Measurements from ENCODE around the gene UBE2L5.
A peak's percentile ranks its signal among the peaks of the same experiment; 100 is the strongest.

Gene UBE2L5

DNA sequence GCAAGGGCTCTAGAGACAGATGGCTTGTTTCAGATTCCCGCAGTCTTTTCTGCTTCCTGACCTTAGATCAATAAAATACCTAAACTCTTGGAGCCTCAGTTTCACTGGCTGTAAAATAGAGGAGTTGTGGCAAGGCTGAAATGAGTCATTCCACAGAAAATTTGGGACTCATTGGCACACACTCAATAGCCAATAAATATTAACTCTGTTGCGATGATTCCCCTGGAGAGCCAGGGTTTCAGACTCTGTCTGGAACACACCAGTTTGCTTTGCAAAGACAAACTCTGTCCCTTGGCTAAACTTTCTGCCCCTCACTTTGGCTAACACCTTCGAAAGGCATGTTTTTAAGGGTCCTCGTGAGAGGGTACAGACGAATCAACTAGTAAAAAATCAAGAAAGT lies 18.1 kb upstream of the UBE2L5 start:
- TF ChIP-seq, protein P1, sequence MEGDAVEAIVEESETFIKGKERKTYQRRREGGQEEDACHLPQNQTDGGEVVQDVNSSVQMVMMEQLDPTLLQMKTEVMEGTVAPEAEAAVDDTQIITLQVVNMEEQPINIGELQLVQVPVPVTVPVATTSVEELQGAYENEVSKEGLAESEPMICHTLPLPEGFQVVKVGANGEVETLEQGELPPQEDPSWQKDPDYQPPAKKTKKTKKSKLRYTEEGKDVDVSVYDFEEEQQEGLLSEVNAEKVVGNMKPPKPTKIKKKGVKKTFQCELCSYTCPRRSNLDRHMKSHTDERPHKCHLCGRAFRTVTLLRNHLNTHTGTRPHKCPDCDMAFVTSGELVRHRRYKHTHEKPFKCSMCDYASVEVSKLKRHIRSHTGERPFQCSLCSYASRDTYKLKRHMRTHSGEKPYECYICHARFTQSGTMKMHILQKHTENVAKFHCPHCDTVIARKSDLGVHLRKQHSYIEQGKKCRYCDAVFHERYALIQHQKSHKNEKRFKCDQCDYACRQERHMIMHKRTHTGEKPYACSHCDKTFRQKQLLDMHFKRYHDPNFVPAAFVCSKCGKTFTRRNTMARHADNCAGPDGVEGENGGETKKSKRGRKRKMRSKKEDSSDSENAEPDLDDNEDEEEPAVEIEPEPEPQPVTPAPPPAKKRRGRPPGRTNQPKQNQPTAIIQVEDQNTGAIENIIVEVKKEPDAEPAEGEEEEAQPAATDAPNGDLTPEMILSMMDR (IDR thresholded peaks at IDR 0.05; ENCODE audit: control insufficient read depth, insufficient read depth, low read depth, low read length, missing control alignments): no peak
- no peak for DNase-seq (ENCODE audit: low read depth)
- no peak overlapping the region for H3K4me3 ChIP-seq (ENCODE audit: control insufficient read depth, low read depth, low read length)

DNA sequence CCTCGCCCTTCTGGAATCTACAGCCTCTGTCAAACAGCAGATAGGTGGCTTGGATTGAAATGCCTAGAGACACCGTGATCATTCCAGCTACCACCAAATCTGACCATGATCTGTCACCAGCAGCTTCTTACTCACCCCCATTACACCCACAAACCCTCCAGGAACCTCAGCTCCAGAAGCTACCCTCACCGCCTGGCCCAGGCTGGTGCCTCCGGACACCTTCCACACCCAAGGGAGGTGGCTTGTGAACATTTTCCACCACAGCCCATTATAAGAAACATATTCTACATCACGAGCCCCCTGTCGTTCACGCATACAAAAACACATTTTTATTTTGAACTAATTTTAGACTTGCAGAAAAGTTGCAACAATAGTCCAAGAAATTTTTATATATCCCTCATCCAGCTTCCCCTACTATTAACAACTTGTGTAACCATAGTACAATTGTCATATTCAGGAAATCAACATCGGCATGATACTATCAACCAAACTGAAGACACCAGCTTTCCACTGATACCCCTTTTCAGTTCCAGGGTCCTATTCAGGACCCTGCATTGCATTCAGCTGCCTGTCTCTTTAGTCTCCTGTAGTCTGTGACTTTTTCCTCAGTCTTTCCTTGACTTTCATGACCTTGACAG lies 15.4 kb upstream of the UBE2L5 start:
- DNase-seq (ENCODE audit: low read depth): no peak
- TF ChIP-seq, protein P1 (IDR thresholded peaks at IDR 0.05; ENCODE audit: control insufficient read depth, insufficient read depth, low read depth, low read length, missing control alignments): no peak
- H3K4me3 ChIP-seq (ENCODE audit: control insufficient read depth, low read depth, low read length): no peak overlapping the region

DNA sequence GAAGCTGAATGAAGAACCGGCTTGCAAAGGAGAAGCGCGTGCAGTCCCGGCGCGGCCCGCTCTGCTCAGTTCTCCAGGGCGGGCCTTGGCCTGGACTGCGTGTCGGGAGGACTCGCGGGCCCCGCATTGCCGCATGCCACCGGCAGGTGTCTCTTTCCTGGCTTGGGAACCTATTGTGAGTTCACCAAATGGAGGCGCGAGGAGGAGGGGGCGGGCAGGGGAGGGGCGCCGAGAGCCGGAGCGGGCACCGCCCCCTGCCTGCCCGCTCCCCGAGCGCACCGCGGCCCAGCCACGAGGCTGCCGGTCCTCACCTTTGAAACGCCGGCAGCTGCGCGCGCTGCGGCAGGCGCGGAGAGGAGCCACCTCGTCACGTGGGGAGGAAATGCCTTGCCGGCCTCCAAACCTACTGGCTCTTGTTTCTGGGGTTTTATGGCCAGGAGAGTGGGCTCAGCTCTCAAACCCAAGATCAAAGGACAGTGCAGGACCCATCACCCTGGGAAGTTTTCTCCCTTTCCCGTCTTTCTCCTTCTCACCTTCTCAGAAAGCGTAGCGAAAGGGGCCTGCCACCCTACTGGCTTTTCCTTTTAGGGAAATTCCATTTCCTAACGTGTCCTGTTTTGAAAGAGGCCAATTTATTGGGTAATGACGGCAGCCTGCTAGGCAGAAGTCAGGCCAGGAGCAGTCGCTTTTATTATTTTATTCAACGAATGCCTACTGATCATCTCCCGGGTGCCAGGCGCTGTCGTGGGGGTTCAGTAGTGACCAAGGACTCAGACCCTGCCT lies 13.8 kb upstream of the UBE2L5 start:
- H3K4me3 ChIP-seq (ENCODE audit: control insufficient read depth, low read depth, low read length): peak overlapping the region; percentile 19
- DNase-seq (ENCODE audit: low read depth): no peak
- TF ChIP-seq, protein P1 (IDR thresholded peaks at IDR 0.05; ENCODE audit: control insufficient read depth, insufficient read depth, low read depth, low read length, missing control alignments): peak; percentile 69

DNA sequence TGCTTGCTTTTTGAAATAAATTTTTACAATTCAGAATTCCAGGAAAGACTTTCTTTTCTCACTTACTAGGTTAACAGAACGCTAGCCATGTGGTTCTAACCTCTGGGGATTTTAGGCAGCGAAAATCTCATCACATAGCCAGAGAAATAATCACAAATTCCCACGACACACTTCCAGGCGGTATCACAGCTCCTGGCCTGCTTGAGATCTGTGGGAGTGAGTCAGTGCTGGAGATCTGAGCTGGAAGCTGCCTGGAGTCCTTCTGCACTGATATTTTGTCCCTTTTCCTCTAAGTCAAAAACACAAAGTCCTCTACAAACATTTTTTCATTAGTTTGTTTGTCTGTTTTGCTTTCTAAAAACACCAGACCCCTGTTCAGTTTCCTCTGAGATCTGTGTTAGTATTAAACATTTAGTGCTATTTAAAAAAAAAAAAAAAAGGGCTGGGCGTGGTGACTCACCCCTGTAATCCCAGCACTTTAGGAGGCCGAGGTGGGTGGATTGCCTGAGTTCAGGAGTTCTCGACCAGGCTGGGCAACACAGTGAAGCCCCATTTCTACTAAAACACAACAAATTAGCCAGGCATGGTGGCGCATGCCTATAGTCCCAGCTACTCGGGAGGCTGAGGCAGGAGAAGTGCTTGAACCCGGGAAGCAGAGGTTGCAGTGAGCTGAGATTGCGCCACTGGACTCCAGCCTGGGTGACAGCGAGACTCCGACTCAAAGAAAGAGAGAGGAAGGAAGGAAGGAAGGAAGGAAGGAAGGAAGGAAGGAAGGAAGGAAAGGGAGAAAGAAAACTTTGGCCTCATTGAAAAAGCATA lies 12.2 kb upstream of the UBE2L5 start:
- TF ChIP-seq, protein P1 (IDR thresholded peaks at IDR 0.05; ENCODE audit: control insufficient read depth, insufficient read depth, low read depth, low read length, missing control alignments): no peak
- H3K4me3 ChIP-seq (ENCODE audit: control insufficient read depth, low read depth, low read length): no peak overlapping the region
- DNase-seq (ENCODE audit: low read depth): no peak

DNA sequence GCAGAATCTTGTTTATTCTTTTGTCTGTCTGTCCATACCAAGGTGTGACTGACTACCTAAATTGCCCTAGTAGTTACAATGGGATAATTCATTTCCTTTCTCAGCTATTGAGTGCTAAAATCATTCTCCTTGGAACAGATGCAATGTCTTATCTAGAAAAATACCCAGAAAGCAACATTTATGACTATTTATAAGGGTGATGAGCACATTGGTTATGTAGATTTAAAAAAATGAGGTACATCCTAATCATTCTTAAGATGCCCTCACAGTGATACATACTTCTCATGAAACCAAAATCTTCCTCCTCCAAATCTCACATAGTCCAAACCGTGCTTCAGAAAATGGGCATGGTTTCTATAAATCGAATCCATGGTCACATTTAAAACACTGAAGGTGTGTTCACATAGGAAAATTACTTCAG lies 11.6 kb upstream of the UBE2L5 start:
- H3K4me3 ChIP-seq (ENCODE audit: control insufficient read depth, low read depth, low read length): no peak overlapping the region
- no peak for DNase-seq (ENCODE audit: low read depth)
- TF ChIP-seq, protein P1 (IDR thresholded peaks at IDR 0.05; ENCODE audit: control insufficient read depth, insufficient read depth, low read depth, low read length, missing control alignments): no peak

DNA sequence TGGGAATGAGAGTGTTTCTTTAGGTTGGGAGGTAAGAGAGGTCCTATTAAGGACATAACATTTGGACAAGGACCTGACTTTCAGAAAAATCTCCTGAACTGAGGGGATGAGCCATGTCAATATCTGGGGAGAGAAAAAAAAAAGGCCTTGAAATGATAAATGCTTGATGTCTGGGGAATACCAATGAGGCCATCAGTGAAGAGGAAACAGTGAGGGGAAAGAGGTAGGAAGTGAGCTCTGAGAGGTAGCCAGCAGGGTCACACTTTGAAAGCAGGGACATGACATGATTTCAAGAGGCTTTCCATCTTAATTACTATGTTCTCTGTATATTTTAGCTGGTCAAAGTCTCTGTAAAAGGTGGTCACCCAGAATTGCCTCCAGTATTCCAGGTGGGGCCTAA lies 9.9 kb upstream of the UBE2L5 start:
- no peak overlapping the region for H3K4me3 ChIP-seq (ENCODE audit: control insufficient read depth, low read depth, low read length)
- no peak for DNase-seq (ENCODE audit: low read depth)
- TF ChIP-seq, protein P1 (IDR thresholded peaks at IDR 0.05; ENCODE audit: control insufficient read depth, insufficient read depth, low read depth, low read length, missing control alignments): no peak
